HG02852 (cell line): ENCODE data around the gene ZNF662.

Source experiments
- ATAC-seq: cut with Tn5 transposase; IDR thresholded peaks from one replicate; pipeline ENCODE4 v1.9.1; 2021; ENCODE audit warnings: mild to moderate bottlenecking, moderate library complexity; ENCODE audit not compliant: unreplicated experiment

ZNF662 gene

DNA sequence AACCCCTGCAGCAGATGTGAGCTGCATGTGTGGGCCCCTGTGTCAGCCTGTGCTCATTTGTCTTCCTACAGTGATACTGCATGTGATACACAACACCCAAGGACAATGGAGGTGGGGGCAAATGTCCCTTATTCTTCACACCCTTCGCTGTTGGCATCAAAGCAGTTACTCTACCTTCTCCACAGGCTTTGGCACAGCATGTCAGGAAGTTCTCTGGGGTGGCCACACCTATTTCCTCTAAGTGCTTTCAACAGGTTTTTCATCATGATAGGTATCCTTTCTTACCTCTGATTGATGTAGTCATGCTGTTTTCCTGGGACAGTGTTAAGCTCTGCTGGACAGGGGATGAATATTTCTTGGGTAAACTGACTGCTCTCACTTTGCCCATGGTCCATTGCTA is 29.5 kb downstream of the ZNF662 start:
- no peak for ATAC-seq

DNA sequence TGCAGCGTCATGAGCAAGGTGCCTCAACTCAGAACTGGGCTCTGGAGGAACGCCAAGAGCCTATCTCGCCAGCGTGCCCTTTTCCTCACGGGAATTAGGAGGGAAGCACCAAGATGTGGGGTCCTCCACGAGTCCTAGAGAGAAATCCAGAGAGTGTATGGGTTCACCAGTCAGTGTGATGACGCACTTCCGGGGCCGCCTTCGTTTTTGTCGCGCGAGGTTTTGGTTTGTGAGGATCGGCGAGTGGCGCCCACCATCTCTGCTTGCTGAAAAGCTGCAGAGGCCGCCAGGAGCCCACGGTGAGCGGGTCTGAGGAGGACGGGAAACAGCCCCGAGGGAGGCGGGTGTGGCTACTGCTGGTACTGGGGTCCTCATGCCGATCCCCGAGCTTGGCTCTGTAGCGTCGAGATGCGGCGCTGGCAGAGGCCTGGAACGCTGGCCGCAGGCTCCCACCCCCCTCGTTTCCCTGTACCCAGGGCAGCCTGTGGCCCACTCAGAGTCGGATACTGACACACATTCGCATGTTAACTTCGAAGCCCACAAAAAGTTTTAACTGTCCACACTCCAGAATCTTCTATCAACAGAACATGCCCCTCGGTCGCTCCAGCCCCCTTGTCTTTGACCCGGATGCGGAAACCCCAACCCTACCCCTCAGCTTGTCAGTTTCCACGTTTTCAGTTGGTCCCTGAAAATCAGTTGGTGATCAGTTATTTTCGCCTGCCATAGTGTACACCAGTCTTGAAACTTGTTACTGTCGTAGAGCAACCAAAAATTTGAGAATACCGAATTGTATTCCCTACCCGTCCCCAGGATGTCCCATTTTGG is 30.4 kb downstream of the ZNF662 start:
- no peak for ATAC-seq

DNA sequence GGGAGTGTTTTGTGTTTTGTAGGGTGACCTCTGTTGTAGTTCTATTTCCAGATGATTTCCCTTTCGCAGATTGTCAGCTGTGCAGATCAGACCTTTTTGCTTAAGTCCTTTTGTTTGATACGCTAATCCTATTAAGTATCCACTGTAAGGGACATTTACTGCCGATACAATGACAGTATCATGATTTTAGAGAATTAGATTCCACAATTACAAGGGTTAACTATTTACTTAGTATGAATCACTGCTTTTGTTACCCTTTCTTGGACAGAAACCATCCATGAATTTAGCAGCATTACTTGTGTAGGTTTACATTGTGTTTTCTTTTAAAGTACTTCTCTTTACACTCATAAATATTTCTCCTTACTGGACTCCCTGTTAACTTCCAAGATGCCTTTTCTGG is 31.4 kb downstream of the ZNF662 start:
- no peak for ATAC-seq

DNA sequence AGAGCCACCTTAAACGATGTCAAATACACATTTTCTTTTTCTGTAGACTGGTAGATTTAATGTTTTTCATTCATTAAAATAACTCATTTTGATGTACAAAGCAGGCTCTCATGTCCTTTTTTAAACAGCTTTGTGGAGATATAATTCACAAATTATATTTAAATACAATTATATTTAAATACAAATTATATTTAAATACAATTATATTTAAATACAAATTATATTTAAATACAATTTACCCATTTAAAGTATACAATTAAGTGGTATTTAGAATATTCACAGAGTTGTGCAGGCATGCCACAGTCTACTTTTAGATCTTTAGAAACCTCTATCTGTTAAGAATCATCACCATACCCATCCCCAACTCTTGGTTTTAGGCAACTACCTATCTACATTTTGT is 36.8 kb downstream of the ZNF662 start:
- no peak for ATAC-seq

DNA sequence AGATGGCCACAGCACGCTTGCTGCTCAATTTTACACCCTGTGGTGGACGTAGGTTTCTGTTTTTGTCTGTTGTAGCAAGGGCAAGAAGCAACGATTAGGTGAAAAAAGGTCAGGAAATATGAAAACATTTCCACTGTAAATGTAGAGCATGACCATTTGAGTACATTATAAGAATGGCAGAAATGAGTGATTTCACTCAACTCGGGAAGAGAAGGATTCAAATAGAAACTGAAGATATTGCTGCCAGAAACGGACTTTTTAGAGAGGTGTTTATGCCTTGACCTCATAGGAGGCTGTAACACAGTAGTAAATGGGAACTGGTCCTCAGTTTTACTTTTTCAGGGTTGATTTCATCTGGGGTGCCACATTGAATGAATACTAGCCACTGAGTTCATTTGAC is 40.1 kb downstream of the ZNF662 start:
- no peak for ATAC-seq

DNA sequence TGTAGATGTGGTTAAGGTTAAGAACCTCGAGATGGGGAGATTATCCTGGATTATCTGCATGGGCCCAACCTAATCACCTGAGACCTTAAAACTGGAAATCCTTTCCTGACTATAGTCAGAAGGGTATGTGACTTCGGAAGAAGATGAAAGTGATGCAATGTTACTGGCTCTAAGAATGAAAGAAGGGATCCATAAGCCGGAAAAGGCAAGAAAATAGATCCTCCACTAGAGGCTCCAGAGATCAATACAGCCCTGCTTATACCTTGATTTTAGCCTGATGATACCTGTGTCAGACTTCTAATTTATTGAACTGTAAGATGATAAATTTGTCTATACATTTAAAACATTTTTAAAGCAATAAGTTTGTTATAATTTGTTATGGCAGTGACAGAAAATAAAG is 51.6 kb downstream of the ZNF662 start:
- no peak for ATAC-seq

DNA sequence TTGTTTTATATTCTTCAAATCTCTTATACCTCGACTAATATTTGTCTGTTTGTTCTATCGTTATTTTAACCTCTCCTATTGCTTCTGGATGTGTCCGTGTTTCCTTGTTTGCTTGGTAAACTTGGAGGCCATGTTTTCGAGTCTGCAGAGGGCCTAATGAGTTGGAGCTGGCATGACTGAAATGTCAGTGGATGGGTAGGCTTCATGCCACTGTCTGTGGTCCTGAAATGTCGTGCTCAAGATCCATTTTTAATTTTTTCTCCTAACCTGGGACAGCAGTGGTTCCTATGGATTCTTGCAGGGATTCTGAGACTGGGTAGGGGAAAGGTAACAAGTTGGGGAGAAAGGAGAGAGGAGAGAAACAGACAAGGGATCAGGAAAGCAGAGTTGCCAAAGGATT is 54.3 kb downstream of the ZNF662 start:
- no peak for ATAC-seq

DNA sequence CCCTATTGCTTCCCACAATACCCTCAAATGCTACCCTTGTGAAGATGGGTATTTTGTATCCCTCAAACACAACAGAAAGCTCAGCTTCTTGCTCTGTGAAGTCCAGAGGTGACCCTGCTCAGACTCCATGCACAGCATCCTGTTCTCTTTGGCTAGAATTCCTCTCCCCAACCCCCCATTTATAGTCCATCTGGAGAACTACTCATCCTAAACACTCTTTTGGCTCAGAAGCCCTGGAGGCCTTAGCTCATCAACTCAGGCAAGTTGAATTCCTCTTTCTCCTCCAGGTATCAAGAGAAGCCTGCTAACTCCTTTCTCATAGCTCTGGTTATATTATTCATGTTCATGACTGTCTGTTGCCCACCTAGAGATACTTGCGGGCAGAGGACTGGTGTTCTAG is 54.8 kb downstream of the ZNF662 start:
- no peak for ATAC-seq

DNA sequence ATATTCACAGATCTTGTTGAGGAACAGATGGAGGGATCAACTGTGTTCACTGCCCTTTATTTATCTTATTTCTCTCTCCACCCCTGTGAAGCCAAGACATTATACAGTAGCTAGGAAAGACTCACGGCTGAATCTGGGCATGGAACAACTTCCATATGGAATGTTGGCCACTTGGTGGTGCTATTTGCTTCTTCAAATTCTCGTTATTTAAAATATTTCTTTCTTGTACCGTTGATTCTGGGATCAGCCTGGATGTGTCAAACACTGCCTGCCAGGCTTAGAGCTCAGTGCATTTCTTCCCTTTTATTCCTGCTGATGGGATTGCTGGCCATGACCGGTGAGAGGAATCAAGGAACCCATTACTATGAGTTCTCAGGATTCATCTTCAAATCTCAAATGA is 55.7 kb downstream of the ZNF662 start:
- ATAC-seq = no peak

DNA sequence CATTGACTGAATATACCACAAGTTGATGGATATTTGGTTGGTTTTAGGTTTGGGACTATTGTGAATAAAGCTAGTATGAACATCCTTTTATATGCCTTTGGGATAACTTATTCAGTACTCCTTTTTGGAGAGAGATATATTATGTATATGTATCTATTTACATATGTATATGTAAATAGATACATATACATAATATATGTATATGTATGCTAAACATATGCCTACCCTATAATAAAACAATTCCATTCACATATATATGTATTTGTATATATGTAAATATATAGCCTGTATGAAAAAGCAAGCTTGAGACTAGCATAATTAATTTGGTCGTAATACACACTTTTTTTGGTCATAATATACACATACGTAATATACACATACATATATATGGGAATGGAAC is 57.3 kb downstream of the ZNF662 start:
- ATAC-seq = no peak

DNA sequence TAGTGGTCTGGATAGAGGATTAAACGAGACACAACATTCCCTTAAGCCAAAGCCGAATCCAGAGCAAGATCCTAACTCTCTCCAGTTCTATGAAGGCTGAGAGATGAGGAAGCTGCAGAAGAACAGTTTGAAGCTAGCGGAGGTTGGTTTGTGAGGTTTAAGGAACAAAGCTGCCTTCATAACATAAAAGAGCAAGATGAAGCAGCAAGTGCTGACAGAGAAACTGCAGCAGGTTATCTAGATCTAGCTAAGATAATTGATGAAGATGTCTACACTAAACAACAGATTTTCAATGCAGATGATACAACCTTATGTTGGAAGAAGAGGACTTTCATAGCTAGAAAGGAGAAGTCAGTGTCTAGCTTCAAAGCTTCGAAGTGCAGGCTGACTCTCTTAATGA is 58.3 kb downstream of the ZNF662 start:
- ATAC-seq = no peak
